Measurements from ENCODE around the gene DGLUCY. TPM values are rescaled to one million over a fixed set of nuclear protein-coding genes. Genes with fewer than 3 reads are reported as not detected.

Gene DGLUCY
- total and polyA plus RNA-seq, 2 of the 8 experiments (the other 6 are each of a cell fraction or from before 2014, with no cell fraction given): 24.9 to 31.8 TPM

- TF ChIP-seq CBX8 (IDR thresholded peaks at IDR 0.05; ENCODE audit: borderline replicate concordance, low read depth, low read length) (no peak), HDAC6 (IDR thresholded peaks at IDR 0.05; ENCODE audit: low read depth, low read length) (no peak), EP300 (IDR thresholded peaks at IDR 0.05; ENCODE audit: borderline replicate concordance in 1 of 2, low read depth in 2 of 2, low read length in 2 of 2) (no peak)
Observed at GRCh38 chr14:91169951-91170350, 56.1 kb downstream of the DGLUCY start (continued).
